NB4 (cell line): ENCODE data around the gene CNOT6.

Source experiments
- DNase-seq: peaks from one replicate; pipeline ENCODE4 v3.0.0; 2010; ENCODE audit warnings: low read depth
- H3K4me3 ChIP-seq: one replicate; pipeline ENCODE4 v1.5.1; 2011; ENCODE audit warnings: mild to moderate bottlenecking, low read depth, low read length, moderate library complexity
- CTCF ChIP-seq: IDR thresholded peaks from one replicate; pipeline ENCODE4 v1.5.1; 2012; ENCODE audit warnings: low read depth, low read length
- MAX ChIP-seq: IDR thresholded peaks from 2 replicates; pipeline ENCODE4 v1.6.1; 2011; ENCODE audit warnings: low read depth, low read length
- MYC ChIP-seq: IDR thresholded peaks from 2 replicates; pipeline ENCODE4 v1.6.1; 2011; ENCODE audit warnings: low read depth, low read length
- POLR2A ChIP-seq: IDR thresholded peaks from 2 replicates; pipeline ENCODE4 v1.6.1; 2011; ENCODE audit warnings: mild to moderate bottlenecking; ENCODE audit not compliant: insufficient read length; ENCODE audit errors: extremely low read depth

CNOT6 gene

DNA sequence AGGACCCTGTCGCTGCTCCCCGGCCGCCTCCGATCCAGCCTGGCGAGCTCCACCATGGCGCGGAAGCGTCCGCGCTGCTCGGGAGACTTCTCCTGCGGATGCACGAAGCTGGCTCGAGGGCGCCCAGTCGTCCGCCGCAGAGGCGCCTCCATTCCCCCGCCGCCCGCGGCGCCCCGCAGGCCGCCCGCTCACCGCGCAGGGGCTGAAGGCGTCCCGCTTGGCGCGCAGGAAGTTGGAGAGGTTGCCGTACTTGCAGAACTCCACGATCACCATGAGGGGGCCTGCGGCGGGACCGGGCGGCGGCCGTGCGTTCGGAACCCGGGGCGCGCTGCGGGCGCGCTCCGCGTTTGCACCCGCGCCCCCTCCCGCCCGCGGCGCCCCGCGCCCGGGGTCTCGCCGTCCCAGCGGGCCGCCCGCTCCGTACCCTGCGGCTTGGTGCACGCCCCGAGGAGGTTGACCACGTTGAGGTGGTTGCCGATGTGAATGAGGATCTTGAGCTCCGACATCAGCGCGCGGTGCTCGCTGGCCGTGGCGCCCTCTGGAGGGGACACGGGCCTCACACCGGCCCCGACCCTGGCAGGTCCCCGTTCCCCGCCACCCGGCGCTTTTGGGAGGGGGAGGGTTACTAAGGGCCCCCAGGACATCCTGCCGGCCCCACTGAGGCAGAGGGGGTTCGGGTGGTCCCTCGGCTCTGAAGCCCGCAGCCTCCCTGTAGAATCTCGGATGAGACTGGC lies 124.8 kb downstream of the CNOT6 start:
- DNase-seq = no peak
- no peak overlapping the region for H3K4me3 ChIP-seq
- TF ChIP-seq MYC (no peak), MAX (no peak), POLR2A (no peak), CTCF (no peak)

DNA sequence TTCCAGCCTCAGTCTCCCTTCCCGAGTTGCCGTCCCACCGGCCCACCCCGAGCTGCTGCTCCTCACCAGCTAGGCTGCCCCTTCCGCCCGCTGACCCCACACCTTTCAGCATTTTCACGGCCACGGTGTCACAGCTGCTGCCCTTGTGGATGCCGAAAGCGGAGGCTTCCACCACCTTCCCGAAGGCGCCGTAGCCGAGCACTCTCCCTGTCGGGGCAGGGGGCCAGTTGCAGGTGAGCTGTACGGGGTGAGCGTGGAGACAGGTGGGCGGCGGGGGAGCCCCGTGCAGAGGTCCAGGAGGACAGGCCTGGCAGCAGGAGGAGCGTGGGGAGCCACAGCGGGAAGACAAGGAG lies 125.4 kb downstream of the CNOT6 start:
- no peak overlapping the region for H3K4me3 ChIP-seq
- DNase-seq = no peak
- TF ChIP-seq MAX (no peak), POLR2A (no peak), MYC (no peak), CTCF (no peak)

- no peak overlapping the region for H3K4me3 ChIP-seq
- TF ChIP-seq CTCF = no peak
- TF ChIP-seq MYC = no peak
- no peak for TF ChIP-seq MAX
These were observed 125.8 kb downstream of the CNOT6 start for GRCh38 chr5:180620014-180620413.

DNA sequence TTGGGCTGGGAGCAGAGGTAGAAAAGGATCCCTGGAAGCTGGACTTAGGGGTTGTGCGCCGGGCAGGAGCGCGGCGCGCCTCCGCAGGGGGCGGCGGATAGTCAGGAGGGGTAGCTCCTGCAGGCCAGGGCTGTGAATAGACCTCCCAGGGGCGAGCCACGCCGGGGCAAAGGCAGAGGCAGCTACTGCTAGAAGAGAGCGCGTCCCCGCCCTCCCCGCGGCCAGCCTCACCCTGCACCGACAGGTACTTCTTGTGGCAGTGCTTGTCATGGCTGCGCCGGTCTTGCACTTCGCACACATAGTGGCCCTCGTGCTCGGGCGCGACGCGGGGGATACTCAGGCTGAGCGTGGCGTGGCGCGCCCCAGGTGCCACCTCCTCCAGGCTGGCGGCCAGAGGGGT lies 127.1 kb downstream of the CNOT6 start:
- H3K4me3 ChIP-seq = no peak overlapping the region
- no peak for TF ChIP-seq MAX
- no peak for TF ChIP-seq CTCF
- no peak for TF ChIP-seq MYC
- no peak for TF ChIP-seq POLR2A
- no peak for DNase-seq

More at GRCh38 chr5:180620014-180620413, 125.8 kb downstream of the CNOT6 start:
- no peak for DNase-seq

GRCh38 chr5:180622910-180623309 lies 128.7 kb downstream of the CNOT6 start:
- DNase-seq = no peak
- TF ChIP-seq MYC = no peak
- TF ChIP-seq POLR2A = no peak
- TF ChIP-seq CTCF = no peak
- H3K4me3 ChIP-seq = no peak overlapping the region

- no peak for TF ChIP-seq CTCF
- TF ChIP-seq POLR2A = no peak
- no peak for TF ChIP-seq MYC
- peak; percentile 36 for DNase-seq
- no peak overlapping the region for H3K4me3 ChIP-seq
These were observed 129.2 kb downstream of the CNOT6 start for GRCh38 chr5:180623411-180623834.
